Fibroblast of lung (primary cell): ENCODE data around the gene KSR2. TPM values are rescaled to one million over a fixed set of nuclear protein-coding genes. Genes with fewer than 3 reads are reported as not detected.

Experiments used
- DNase-seq, 2 donors: peaks; one replicate each; pipeline versions ENCODE4 v3.0.0 to v3.0.0-alpha.2; 2010; ENCODE audit warnings: low read depth in 2 of 2
- H2AFZ ChIP-seq: 2 replicates; pipeline ENCODE4 v1.5.1; 2012; ENCODE audit warnings: low read length, control low read depth, inconsistent platforms
- H3K27ac ChIP-seq: 2 replicates; pipeline ENCODE4 v1.5.1; 2011; ENCODE audit warnings: low read length, control low read depth; ENCODE audit not compliant: insufficient read depth
- H3K27me3 ChIP-seq: 2 replicates; pipeline ENCODE4 v1.5.1; 2011; ENCODE audit warnings: mild to moderate bottlenecking, low read length; ENCODE audit not compliant: control insufficient read depth, insufficient read depth
- H3K36me3 ChIP-seq: 2 replicates; pipeline ENCODE4 v1.5.1; 2011; ENCODE audit warnings: low read length; ENCODE audit not compliant: control insufficient read depth, insufficient read depth
- H3K4me1 ChIP-seq: 2 replicates; pipeline ENCODE4 v1.5.1; 2011; ENCODE audit warnings: low read length; ENCODE audit not compliant: control insufficient read depth, insufficient read depth; ENCODE audit errors: extremely low read depth
- H3K4me2 ChIP-seq: 2 replicates; pipeline ENCODE4 v1.5.1; 2011; ENCODE audit warnings: low read length, control low read depth; ENCODE audit not compliant: insufficient read depth; ENCODE audit errors: extremely low read depth
- H3K4me3 ChIP-seq, 4 experiments: fragments of 200-600 bp in 1 of 4; sonication (generic) in 1 of 4; replicated peaks in 1 of 4; 2 replicates each; pipeline ENCODE4 v1.5.1; 2011 to 2016; ENCODE audit warnings: low read length in 4 of 4, low read depth in 3 of 4, mild to moderate bottlenecking in 3 of 4, control low read depth in 2 of 4, inconsistent platforms in 1 of 4, mixed read lengths in 1 of 4; ENCODE audit not compliant: insufficient read depth in 1 of 4; ENCODE audit errors: control extremely low read depth in 1 of 4
- H3K79me2 ChIP-seq: 2 replicates; pipeline ENCODE4 v1.5.1; 2012; ENCODE audit warnings: mild to moderate bottlenecking, low read length, inconsistent platforms; ENCODE audit not compliant: control insufficient read depth, insufficient read depth
- H3K9ac ChIP-seq: 2 replicates; pipeline ENCODE4 v1.5.1; 2011; ENCODE audit warnings: mild to moderate bottlenecking, low read length, control low read depth; ENCODE audit not compliant: insufficient read depth
- H3K9me3 ChIP-seq: 2 replicates; pipeline ENCODE4 v1.5.1; 2012; ENCODE audit warnings: low read depth, low read length; ENCODE audit not compliant: control insufficient read depth, insufficient read depth
- H4K20me1 ChIP-seq: 2 replicates; pipeline ENCODE4 v1.5.1; 2011; ENCODE audit warnings: low read length; ENCODE audit not compliant: control insufficient read depth, insufficient read depth; ENCODE audit errors: extremely low read depth
- CTCF ChIP-seq, 2 donors: IDR thresholded peaks in 1 of 2; conservative IDR thresholded peaks in 1 of 2; 1 replicate in 1 of 2; 2 replicates in 1 of 2; pipeline ENCODE4 v1.5.1; 2011 to 2012; ENCODE audit warnings: low read length in 2 of 2, control low read depth in 1 of 2, inconsistent platforms in 1 of 2, low read depth in 1 of 2, mild to moderate bottlenecking in 1 of 2
- EZH2 ChIP-seq: IDR thresholded peaks from 2 replicates; pipeline ENCODE4 v1.5.1; 2012; ENCODE audit warnings: low read length, control low read depth, mild to moderate bottlenecking; ENCODE audit errors: missing control alignments
- polyA plus RNA-seq, 2 donors: library from polyadenylated mRNA; depleted of rRNA in 1 of 2; stranded (reverse) in 1 of 2; unstranded in 1 of 2; fragments of >200 nt; gene quantifications; 2 replicates each; pipeline ENCODE4 v1.2.1, GENCODE V29; 2011 to 2012; ENCODE audit warnings: missing spikeins in 1 of 2
- total RNA-seq: library from RNA; depleted of rRNA; stranded (reverse); fragments of >200 nt; gene quantifications from 2 replicates; pipeline ENCODE4 v1.2.1, GENCODE V29; 2014

The KSR2 gene
- total and polyA plus RNA-seq, 2 donors (not counting 1 experiment from before 2014, with no cell fraction given), result not detected

GRCh38 chr12:117571321-117571720 lies 397.5 kb downstream of the KSR2 start:
- Histone ChIP-seq H3K9me3 (no peaks in the 10 kb centered on the region), H2AFZ (no peak overlapping the region), H3K79me2 (no peaks in the 10 kb centered on the region), H3K4me3 (no peak overlapping the region), H3K4me2 (no peak overlapping the region), H4K20me1 (no peaks in the 10 kb centered on the region), H3K27me3 (no peaks in the 10 kb centered on the region), H3K27ac (no peak overlapping the region), H3K36me3 (no peaks in the 10 kb centered on the region), H3K4me1 (no peaks in the 10 kb centered on the region), H3K9ac (no peak overlapping the region)
- no peak for DNase-seq
- no peak for TF ChIP-seq EZH2

GRCh38 chr12:117570608-117571007 lies 398.2 kb downstream of the KSR2 start:
- Histone ChIP-seq H3K4me2 (no peak overlapping the region), H2AFZ (no peak overlapping the region), H3K4me1 (no peaks in the 10 kb centered on the region), H3K79me2 (no peaks in the 10 kb centered on the region), H3K27me3 (no peaks in the 10 kb centered on the region), H3K9ac (no peak overlapping the region), H3K9me3 (no peaks in the 10 kb centered on the region), H4K20me1 (no peaks in the 10 kb centered on the region), H3K27ac (no peak overlapping the region), H3K4me3 (no peak overlapping the region), H3K36me3 (no peaks in the 10 kb centered on the region)
- no peak for DNase-seq
- TF ChIP-seq EZH2, result no peak
- TF ChIP-seq CTCF (conservative IDR thresholded peaks at IDR 0.05 in 1 of 2, IDR thresholded peaks at IDR 0.05 in 1 of 2; ENCODE audit: low read depth in 1 of 2, low read length in 2 of 2), result no peak

DNA sequence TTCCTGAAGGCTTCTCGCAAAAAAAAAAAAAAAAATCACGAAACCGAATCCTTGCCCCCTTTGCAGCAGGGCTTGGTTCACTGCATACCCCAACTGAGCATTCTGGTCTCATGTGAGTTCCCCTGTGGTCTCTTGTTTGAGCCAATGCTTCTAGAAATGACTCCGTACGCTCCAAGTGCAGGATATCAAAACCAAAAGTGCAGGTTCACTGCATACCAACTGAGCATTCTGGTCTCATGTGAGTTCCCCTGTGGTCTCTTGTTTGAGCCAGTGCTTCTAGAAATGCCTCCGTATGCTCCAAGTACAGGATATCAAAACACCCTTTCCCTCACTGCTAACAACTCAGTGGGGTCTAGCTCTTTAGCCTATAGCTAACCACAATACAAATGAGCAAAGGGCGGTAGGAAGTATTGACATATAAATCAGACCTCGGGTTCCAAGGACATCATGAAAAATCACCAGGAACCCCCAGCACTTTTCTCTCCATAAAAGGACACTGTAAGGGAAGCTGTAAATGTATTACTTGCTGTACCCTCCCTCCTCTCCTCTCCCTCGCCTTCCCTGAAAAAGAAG lies 401.1 kb downstream of the KSR2 start:
- no peak overlapping the region for H2AFZ ChIP-seq
- H4K20me1 ChIP-seq, result no peaks in the 10 kb centered on the region
- H3K9ac ChIP-seq, result no peak overlapping the region
- H3K9me3 ChIP-seq, result no peaks in the 10 kb centered on the region
- TF ChIP-seq CTCF (conservative IDR thresholded peaks at IDR 0.05 in 1 of 2, IDR thresholded peaks at IDR 0.05 in 1 of 2; ENCODE audit: low read depth in 1 of 2, low read length in 2 of 2) (no peak), EZH2 (no peak)
- H3K36me3 ChIP-seq, result no peaks in the 10 kb centered on the region
- no peaks in the 10 kb centered on the region for H3K4me1 ChIP-seq
- no peak overlapping the region for H3K27ac ChIP-seq
- H3K79me2 ChIP-seq, result no peaks in the 10 kb centered on the region
- no peak for DNase-seq
- no peak overlapping the region for H3K4me3 ChIP-seq
- H3K27me3 ChIP-seq, result no peaks in the 10 kb centered on the region
- no peak overlapping the region for H3K4me2 ChIP-seq
